ENCODE measurements around the gene CASQ2. TPM values are rescaled to one million over a fixed set of nuclear protein-coding genes. Genes with fewer than 3 reads are reported as not detected.

Gene CASQ2
- total RNA-seq, 1 donor from 2014 or later, result 0.92 TPM

- no peak for ATAC-seq
These were observed 77.5 kb downstream of the CASQ2 start for GRCh38 chr1:115690972-115691371.

- ATAC-seq, result no peak
These were observed 80.8 kb downstream of the CASQ2 start for GRCh38 chr1:115687744-115688143.

GRCh38 chr1:115685029-115685705 lies 83.3 kb downstream of the CASQ2 start:
- ATAC-seq, result no peak

GRCh38 chr1:115682792-115683191 lies 85.7 kb downstream of the CASQ2 start:
- ATAC-seq, result no peak

GRCh38 chr1:115680730-115681111 lies 87.8 kb downstream of the CASQ2 start:
- no peak for ATAC-seq

- peak; percentile 76 for ATAC-seq
These were observed 89.3 kb downstream of the CASQ2 start for GRCh38 chr1:115679141-115679611.

GRCh38 chr1:115678141-115678540 lies 90.4 kb downstream of the CASQ2 start:
- no peak for ATAC-seq

- no peak for ATAC-seq
These were observed 90.9 kb downstream of the CASQ2 start for GRCh38 chr1:115677565-115677964.

GRCh38 chr1:115677182-115677555 lies 91.3 kb downstream of the CASQ2 start:
- no peak for ATAC-seq

GRCh38 chr1:115676498-115677181 lies 91.9 kb downstream of the CASQ2 start:
- peak; percentile 63 for ATAC-seq

- no peak for ATAC-seq
These were observed 96.1 kb downstream of the CASQ2 start for GRCh38 chr1:115672224-115673009.

- peak; percentile 89 for ATAC-seq
These were observed 97.2 kb downstream of the CASQ2 start for GRCh38 chr1:115671176-115671934.

- ATAC-seq, result peak; percentile 28
These were observed 97.9 kb downstream of the CASQ2 start for GRCh38 chr1:115670476-115671175.

- ATAC-seq, result no peak
These were observed 98.6 kb downstream of the CASQ2 start for GRCh38 chr1:115669886-115670285.

- peak; percentile 33 for ATAC-seq
These were observed 99.4 kb downstream of the CASQ2 start for GRCh38 chr1:115669002-115669673.

GRCh38 chr1:115668579-115668978 lies 99.9 kb downstream of the CASQ2 start:
- ATAC-seq, result no peak

- no peak for ATAC-seq
These were observed 101.8 kb downstream of the CASQ2 start for GRCh38 chr1:115666702-115667101.

- ATAC-seq, result no peak
These were observed 102.3 kb downstream of the CASQ2 start for GRCh38 chr1:115666206-115666605.

- peak; percentile 76 for ATAC-seq
These were observed 103.0 kb downstream of the CASQ2 start for GRCh38 chr1:115665319-115666096.

- ATAC-seq, result no peak
These were observed 107.4 kb downstream of the CASQ2 start for GRCh38 chr1:115661157-115661556.

GRCh38 chr1:115660151-115660550 lies 108.4 kb downstream of the CASQ2 start:
- ATAC-seq, result no peak

Measured in esophagus mucosa (tissue), 1 donor.